Uterus (tissue), 2 donors: ENCODE measurements around the gene NTN5.

ENCODE experiments used
- CTCF ChIP-seq, 4 experiments: fragments of 200-600 bp in 2 of 4; fragments of 450-650 bp in 2 of 4; sonication (generic) in 2 of 4; IDR thresholded peaks; one replicate each; pipeline ENCODE4 v1.5.1; 2016 to 2019; ENCODE audit warnings: antibody characterized with exemption in 4 of 4, mild to moderate bottlenecking in 2 of 4, moderate library complexity in 1 of 4
- POLR2A ChIP-seq, 2 donors: fragments of 450-650 bp; IDR thresholded peaks; one replicate each; pipeline ENCODE4 v1.6.1; 2016; ENCODE audit warnings: antibody characterized with exemption in 2 of 2, mild to moderate bottlenecking in 1 of 2, moderate library complexity in 1 of 2

DNA sequence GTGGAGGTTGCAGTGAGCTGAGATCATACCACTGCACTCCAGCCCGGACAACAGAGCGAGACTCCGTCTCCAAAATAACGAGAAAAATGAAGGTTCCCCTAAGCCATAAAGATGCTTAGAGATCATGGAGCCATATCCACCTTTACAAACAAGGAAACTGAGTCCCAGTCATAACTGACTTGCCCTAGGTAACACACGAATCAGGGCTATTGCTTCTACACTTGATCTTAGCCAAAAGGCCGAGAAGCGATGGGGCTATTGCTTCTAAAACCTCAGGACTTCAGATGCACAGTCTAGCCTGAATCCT, 38.8 kb downstream of the NTN5 start:
- TF ChIP-seq POLR2A (IDR thresholded peaks at IDR 0.05) = no peak
- TF ChIP-seq CTCF (IDR thresholded peaks at IDR 0.05) = no peak
